ENCODE results near the gene SHROOM2. TPM values are rescaled to one million over a fixed set of nuclear protein-coding genes. Genes with fewer than 3 reads are reported as not detected.

The SHROOM2 gene
- polyA plus RNA-seq, 1 donor (not counting 4 experiments of a cell fraction or from before 2014, with no cell fraction given), result 3.3 TPM

- dilution Hi-C loops (cut with MboI; ENCODE audit: extremely low pct_ligation_motif_present, low sequenced_read_pairs), result no loop called here
- no peaks in the 10 kb centered on the region for H3K27me3 ChIP-seq (ENCODE audit: control insufficient read depth, extremely low read depth, insufficient read depth, low read length)
- H2AFZ ChIP-seq (ENCODE audit: control insufficient read depth, low read length), result peak overlapping the region; percentile 16
- H3K4me2 ChIP-seq (ENCODE audit: control insufficient read depth, extremely low read depth, insufficient read depth, low read depth, low read length), result peak overlapping the region; percentile 90
- TF ChIP-seq CTCF (optimal IDR thresholded peaks at IDR 0.05 in 1 of 3, IDR thresholded peaks at IDR 0.05 in 1 of 3, conservative IDR thresholded peaks at IDR 0.05 in 1 of 3; ENCODE audit: extremely low read depth in 1 of 3, insufficient read depth in 2 of 3, low read length in 3 of 3), result no peak
- TF ChIP-seq EZH2 (IDR thresholded peaks at IDR 0.05; ENCODE audit: low read length), result no peak
- H3K79me2 ChIP-seq (ENCODE audit: control insufficient read depth, insufficient read depth, low read length), result peaks cover 27% of the 10 kb centered on the region
- peaks cover 17% of the 10 kb centered on the region for H3K4me1 ChIP-seq (ENCODE audit: control insufficient read depth, extremely low read depth, insufficient read depth, low read length)
- H3K9me1 ChIP-seq (ENCODE audit: control insufficient read depth, extremely low read depth, insufficient read depth, low read length), result no peaks in the 10 kb centered on the region
- peak overlapping the region; percentile 53 for H3K9ac ChIP-seq (ENCODE audit: control insufficient read depth, extremely low read depth, insufficient read depth, low read length)
- peak overlapping the region; percentile 49 for H3K27ac ChIP-seq (ENCODE audit: control insufficient read depth, insufficient read depth, low read length)
- H4K20me1 ChIP-seq (ENCODE audit: control insufficient read depth, extremely low read depth, insufficient read depth, low read length), result no peaks in the 10 kb centered on the region
- FAIRE-seq, result peak; percentile 29
- peak; percentile 71 for DNase-seq (ENCODE audit: low read depth, low spot score)
- no peaks in the 10 kb centered on the region for H3K9me3 ChIP-seq (ENCODE audit: control insufficient read depth, low read depth, low read length)
- no peaks in the 10 kb centered on the region for H3K36me3 ChIP-seq (ENCODE audit: control insufficient read depth in 2 of 2, extremely low read depth in 1 of 2, insufficient read depth in 2 of 2, low read length in 2 of 2)
- H3K4me3 ChIP-seq (ENCODE audit: control insufficient read depth in 2 of 3, extremely low read depth in 1 of 3, insufficient read depth in 2 of 3, low read depth in 1 of 3, low read length in 3 of 3), result peak overlapping the region; percentile 37 to 75 (median 70)
Measured at GRCh38 chrX:9912351-9913145, 126.3 kb downstream of the SHROOM2 start.

- FAIRE-seq (peak; percentile 34), DNase-seq (ENCODE audit: low read depth, low spot score) (no peak)
- peak overlapping the region; percentile 53 for H3K9ac ChIP-seq (ENCODE audit: control insufficient read depth, extremely low read depth, insufficient read depth, low read length)
- H3K4me2 ChIP-seq (ENCODE audit: control insufficient read depth, extremely low read depth, insufficient read depth, low read depth, low read length), result peak overlapping the region; percentile 90
- dilution Hi-C loops (cut with MboI; ENCODE audit: extremely low pct_ligation_motif_present, low sequenced_read_pairs), result no loop called here
- peaks cover 30% of the 10 kb centered on the region for H3K79me2 ChIP-seq (ENCODE audit: control insufficient read depth, insufficient read depth, low read length)
- TF ChIP-seq CTCF (optimal IDR thresholded peaks at IDR 0.05 in 1 of 3, IDR thresholded peaks at IDR 0.05 in 1 of 3, conservative IDR thresholded peaks at IDR 0.05 in 1 of 3; ENCODE audit: extremely low read depth in 1 of 3, insufficient read depth in 2 of 3, low read length in 3 of 3), result no peak
- no peak for TF ChIP-seq EZH2 (IDR thresholded peaks at IDR 0.05; ENCODE audit: low read length)
- H3K9me1 ChIP-seq (ENCODE audit: control insufficient read depth, extremely low read depth, insufficient read depth, low read length), result no peaks in the 10 kb centered on the region
- no peaks in the 10 kb centered on the region for H4K20me1 ChIP-seq (ENCODE audit: control insufficient read depth, extremely low read depth, insufficient read depth, low read length)
- no peaks in the 10 kb centered on the region for H3K36me3 ChIP-seq (ENCODE audit: control insufficient read depth in 2 of 2, extremely low read depth in 1 of 2, insufficient read depth in 2 of 2, low read length in 2 of 2)
- H3K9me3 ChIP-seq (ENCODE audit: control insufficient read depth, low read depth, low read length), result no peaks in the 10 kb centered on the region
- peaks cover 12% of the 10 kb centered on the region for H3K4me1 ChIP-seq (ENCODE audit: control insufficient read depth, extremely low read depth, insufficient read depth, low read length)
- H3K27ac ChIP-seq (ENCODE audit: control insufficient read depth, insufficient read depth, low read length), result peak overlapping the region; percentile 49
- peak overlapping the region; percentile 37 to 75 (median 70) for H3K4me3 ChIP-seq (ENCODE audit: control insufficient read depth in 2 of 3, extremely low read depth in 1 of 3, insufficient read depth in 2 of 3, low read depth in 1 of 3, low read length in 3 of 3)
- H2AFZ ChIP-seq (ENCODE audit: control insufficient read depth, low read length), result no peak overlapping the region
- no peaks in the 10 kb centered on the region for H3K27me3 ChIP-seq (ENCODE audit: control insufficient read depth, extremely low read depth, insufficient read depth, low read length)
Measured at GRCh38 chrX:9913146-9913433, 126.9 kb downstream of the SHROOM2 start.

Measured in keratinocyte (primary cell).